Neutrophil (primary cell): ENCODE results near the gene TBC1D10A.
A peak's percentile ranks its signal among the peaks of the same experiment; 100 is the strongest.

Experiments
- H3K27ac ChIP-seq: fragments of 200-600 bp; sonication (generic); 2 replicates; pipeline ENCODE4 v1.5.1; 2016; ENCODE audit warnings: mild to moderate bottlenecking, moderate library complexity
- H3K27me3 ChIP-seq: fragments of 200-600 bp; sonication (generic); 2 replicates; pipeline ENCODE4 v1.6.0; 2016; ENCODE audit warnings: mild to moderate bottlenecking
- H3K36me3 ChIP-seq: fragments of 200-600 bp; sonication (generic); 2 replicates; pipeline ENCODE4 v1.5.1; 2017
- H3K4me1 ChIP-seq, 2 experiments: fragments of 200-600 bp in 1 of 2; sonication (generic) in 1 of 2; 1 replicate in 1 of 2; 2 replicates in 1 of 2; pipeline versions ENCODE4 v1.5.1 to v1.6.1; 2013 to 2016; ENCODE audit warnings: low read depth in 1 of 2, low read length in 1 of 2, mild to moderate bottlenecking in 1 of 2, moderate library complexity in 1 of 2; ENCODE audit not compliant: control insufficient read depth in 1 of 2, insufficient read depth in 1 of 2
- H3K4me3 ChIP-seq, 2 experiments: fragments of 200-600 bp in 1 of 2; sonication (generic) in 1 of 2; 1 replicate in 1 of 2; 2 replicates in 1 of 2; pipeline ENCODE4 v1.5.1; 2013 to 2016; ENCODE audit warnings: low read depth in 1 of 2, low read length in 1 of 2, mild to moderate bottlenecking in 1 of 2, moderate library complexity in 1 of 2
- H3K9me3 ChIP-seq: fragments of 200-600 bp; sonication (generic); 2 replicates; pipeline ENCODE4 v1.5.1; 2016
- TF ChIP-seq, protein P1 (sequence below): fragments of 200-600 bp; sonication (generic); IDR thresholded peaks from 2 replicates; pipeline ENCODE4 v1.5.1; 2016; ENCODE audit warnings: antibody characterized with exemption

Gene TBC1D10A

DNA sequence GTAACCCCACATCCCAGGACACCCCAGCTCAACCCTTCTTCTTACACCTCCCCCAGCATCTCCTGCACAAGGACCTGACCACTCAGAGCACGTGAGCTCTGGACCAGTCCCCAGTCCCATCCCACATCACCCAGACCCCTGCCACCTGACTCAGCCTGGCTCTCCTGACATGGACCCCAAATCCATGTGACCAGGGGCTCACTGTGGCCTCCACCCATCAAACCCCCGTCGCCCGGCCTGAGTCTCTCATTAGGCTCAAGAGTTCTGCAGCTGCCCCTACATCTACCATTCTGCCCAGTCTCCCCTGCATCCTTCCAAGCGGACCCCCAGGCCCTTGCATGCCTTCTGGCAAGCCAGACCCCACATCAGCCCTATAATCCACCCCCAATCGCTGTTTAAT lies 78.3 kb downstream of the TBC1D10A start:
- Histone ChIP-seq H3K36me3 (no peaks in the 10 kb centered on the region), H3K9me3 (no peaks in the 10 kb centered on the region), H3K4me1 (peaks cover 69% of the 10 kb centered on the region in 2 experiments), H3K27ac (no peak overlapping the region), H3K4me3 (no peak overlapping the region), H3K27me3 (peaks cover 47% of the 10 kb centered on the region)
- TF ChIP-seq, protein P1, sequence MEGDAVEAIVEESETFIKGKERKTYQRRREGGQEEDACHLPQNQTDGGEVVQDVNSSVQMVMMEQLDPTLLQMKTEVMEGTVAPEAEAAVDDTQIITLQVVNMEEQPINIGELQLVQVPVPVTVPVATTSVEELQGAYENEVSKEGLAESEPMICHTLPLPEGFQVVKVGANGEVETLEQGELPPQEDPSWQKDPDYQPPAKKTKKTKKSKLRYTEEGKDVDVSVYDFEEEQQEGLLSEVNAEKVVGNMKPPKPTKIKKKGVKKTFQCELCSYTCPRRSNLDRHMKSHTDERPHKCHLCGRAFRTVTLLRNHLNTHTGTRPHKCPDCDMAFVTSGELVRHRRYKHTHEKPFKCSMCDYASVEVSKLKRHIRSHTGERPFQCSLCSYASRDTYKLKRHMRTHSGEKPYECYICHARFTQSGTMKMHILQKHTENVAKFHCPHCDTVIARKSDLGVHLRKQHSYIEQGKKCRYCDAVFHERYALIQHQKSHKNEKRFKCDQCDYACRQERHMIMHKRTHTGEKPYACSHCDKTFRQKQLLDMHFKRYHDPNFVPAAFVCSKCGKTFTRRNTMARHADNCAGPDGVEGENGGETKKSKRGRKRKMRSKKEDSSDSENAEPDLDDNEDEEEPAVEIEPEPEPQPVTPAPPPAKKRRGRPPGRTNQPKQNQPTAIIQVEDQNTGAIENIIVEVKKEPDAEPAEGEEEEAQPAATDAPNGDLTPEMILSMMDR = no peak

DNA sequence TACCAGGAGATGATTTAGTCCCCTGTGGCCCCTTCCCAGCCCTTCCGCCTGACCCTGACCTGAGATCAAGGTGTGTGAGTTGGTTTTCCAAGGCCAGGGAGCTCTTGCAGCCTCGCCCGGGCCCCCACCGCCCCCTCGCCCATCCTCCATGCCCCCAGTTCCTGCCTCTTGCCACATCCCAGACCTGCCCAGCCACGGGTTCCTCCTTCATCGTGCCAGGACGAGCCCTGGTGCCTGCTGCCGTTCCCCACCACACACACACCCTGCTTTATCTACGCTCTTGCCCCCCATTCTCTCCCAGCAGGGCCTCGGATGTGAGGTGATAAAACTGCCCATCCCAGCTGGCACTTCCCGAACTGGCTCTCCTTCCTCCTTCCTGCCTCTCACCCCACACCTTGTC lies 78.8 kb downstream of the TBC1D10A start:
- TF ChIP-seq, protein P1 = no peak
- H3K9me3 ChIP-seq = no peaks in the 10 kb centered on the region
- H3K4me3 ChIP-seq = peak overlapping the region in 1 of 2 experiments; percentile 66
- H3K36me3 ChIP-seq = no peaks in the 10 kb centered on the region
- no peak overlapping the region for H3K27ac ChIP-seq
- peaks cover 63 to 64% of the 10 kb centered on the region in 2 experiments for H3K4me1 ChIP-seq
- peaks cover 47% of the 10 kb centered on the region for H3K27me3 ChIP-seq

DNA sequence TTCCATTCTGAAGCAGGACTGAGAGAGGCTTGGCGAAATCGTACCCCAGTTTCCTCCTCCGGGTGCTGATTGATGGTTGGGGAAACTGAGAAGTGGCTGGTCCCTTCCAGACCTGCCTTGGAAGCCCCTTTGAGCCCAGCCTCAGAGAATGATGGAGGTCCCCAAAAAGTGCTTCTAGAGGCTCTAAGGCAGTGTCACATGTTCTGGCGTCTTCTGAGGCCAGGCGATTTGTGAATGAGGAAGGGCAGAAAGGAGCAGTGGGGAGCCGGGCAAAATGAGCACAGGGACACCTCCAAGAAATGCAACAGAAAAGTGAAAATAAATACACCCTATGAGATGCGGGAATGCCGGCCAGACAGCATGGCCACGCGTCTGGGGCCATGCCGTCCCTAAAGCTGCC lies 79.2 kb downstream of the TBC1D10A start:
- peaks cover 47% of the 10 kb centered on the region for H3K27me3 ChIP-seq
- no peaks in the 10 kb centered on the region for H3K36me3 ChIP-seq
- H3K27ac ChIP-seq = no peak overlapping the region
- peak overlapping the region in 1 of 2 experiments; percentile 66 for H3K4me3 ChIP-seq
- TF ChIP-seq, protein P1 = no peak
- no peaks in the 10 kb centered on the region for H3K9me3 ChIP-seq
- peaks cover 59% of the 10 kb centered on the region in 2 experiments for H3K4me1 ChIP-seq

DNA sequence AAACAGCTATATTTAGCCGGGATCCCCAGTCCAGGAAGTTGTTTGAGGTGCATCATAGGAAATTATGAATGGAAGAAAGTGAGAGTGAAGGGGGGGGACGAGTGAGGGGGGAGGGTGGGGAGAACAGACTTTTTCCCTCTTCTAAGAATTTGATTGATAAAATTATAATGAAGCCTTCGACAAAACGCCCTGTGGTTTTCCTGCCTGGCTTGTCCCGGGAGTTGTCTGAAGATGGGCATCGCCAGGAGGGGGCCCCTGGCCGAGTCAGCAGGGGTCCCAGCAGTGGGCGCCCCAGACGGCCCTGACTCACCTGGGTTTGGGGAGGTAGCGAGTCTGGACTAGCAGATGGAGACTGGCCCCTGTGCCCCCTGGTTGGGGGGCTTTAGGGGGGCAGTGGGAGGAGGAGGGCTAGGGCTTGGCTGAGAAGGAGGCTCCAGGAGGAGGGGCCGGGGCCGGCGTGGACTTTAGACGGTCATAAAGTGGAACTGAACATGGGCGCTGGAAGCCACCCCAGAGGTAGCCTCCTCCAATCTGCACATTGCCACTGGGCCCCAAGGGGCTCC lies 79.8 kb downstream of the TBC1D10A start:
- peaks cover 53% of the 10 kb centered on the region in 2 experiments for H3K4me1 ChIP-seq
- TF ChIP-seq, protein P1 = peak; percentile 1
- peak overlapping the region; percentile 63 to 66 for H3K4me3 ChIP-seq
- H3K27ac ChIP-seq = no peak overlapping the region
- no peaks in the 10 kb centered on the region for H3K36me3 ChIP-seq
- peaks cover 47% of the 10 kb centered on the region for H3K27me3 ChIP-seq
- H3K9me3 ChIP-seq = no peaks in the 10 kb centered on the region

DNA sequence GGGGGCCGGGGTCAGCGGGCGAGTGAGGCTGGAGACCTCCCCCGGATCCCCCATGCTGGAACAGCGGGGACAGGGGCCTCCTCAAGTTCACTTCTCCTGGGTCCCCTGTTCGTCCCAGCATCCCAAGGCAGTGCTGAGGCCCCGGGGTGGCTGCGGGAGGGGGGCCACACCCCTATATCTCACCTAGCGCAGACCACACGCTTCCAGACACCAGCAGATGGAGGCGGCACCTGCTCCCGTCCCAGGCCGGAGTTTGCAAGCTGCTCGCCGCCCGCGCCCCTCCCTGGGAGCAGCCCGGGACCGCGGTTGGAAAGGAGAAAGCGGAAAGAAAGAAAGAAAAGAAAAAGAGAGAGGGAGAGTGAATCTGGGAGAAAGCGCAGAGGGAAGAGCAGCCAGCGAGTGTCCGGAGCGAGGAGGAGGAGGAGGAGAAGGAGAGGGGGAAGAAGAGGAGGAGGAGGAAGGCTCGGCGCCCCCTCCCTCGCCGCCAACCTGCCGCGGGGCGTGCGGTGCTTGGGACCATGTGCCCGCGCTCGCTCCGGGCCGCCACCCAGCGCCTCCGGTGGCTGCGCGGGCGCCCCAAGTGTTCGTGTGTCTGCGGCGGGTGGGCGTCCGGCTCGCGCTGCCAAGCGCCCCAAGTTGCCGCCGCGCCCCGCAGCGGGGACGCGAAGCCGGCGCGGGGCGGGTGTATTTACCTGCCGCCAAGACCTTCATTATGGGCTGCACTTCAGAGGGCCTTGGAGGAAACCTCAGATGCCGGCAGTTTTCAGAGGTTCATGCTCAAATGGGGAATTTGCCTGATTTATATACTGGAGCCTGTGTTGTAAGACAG lies 80.5 kb downstream of the TBC1D10A start, which contains the start of gene LIF:
LIF (minus strand) TSS at position 775 of the 829 bp plus-strand sequence; CDS start at position 711, 64 bp downstream.
- TF ChIP-seq, protein P1 = peak; percentile 21
- H3K27ac ChIP-seq = no peak within 1 kb of the TSS
- H3K4me1 ChIP-seq = peaks cover 46% of the 10 kb centered on the region in 2 experiments
- peak within 1 kb of the TSS; percentile 63 to 66 for H3K4me3 ChIP-seq
- H3K27me3 ChIP-seq = peaks cover 47% of the 10 kb centered on the region
- no peaks in the 10 kb centered on the region for H3K9me3 ChIP-seq
- no peaks in the 10 kb centered on the region for H3K36me3 ChIP-seq
